Kidney (tissue), 14 donors: ENCODE measurements around the gene UBALD2. TPM values are rescaled to one million over a fixed set of nuclear protein-coding genes. Genes with fewer than 3 reads are reported as not detected.
"Not testable (repeated sequence)": the region's sequence is repeated elsewhere in the genome, so short reads cannot be mapped to it uniquely, and the experiment has no call there.

Experiments used
- DNase-seq, 5 donors: peaks; one replicate each; pipeline ENCODE4 v3.0.0-alpha.2; 2013 to 2020
- FAIRE-seq: peaks from 2 replicates; lab custom pipeline; 2012; peaks lifted over from hg19 to GRCh38; lab: Jason Lieb, UNC
- H3K27ac ChIP-seq, 2 donors: one replicate each; pipeline ENCODE4 v1.7.0; 2013; ENCODE audit warnings: low read depth in 2 of 2, low read length in 2 of 2, inconsistent platforms in 1 of 2
- H3K27me3 ChIP-seq: one replicate; pipeline ENCODE4 v1.7.1; 2013; ENCODE audit warnings: low read length, inconsistent platforms; ENCODE audit not compliant: control insufficient read depth, insufficient read depth
- H3K36me3 ChIP-seq, 3 donors: one replicate each; pipeline versions ENCODE4 v1.7.0 to v1.7.1; 2013; ENCODE audit warnings: low read length in 3 of 3, control low read depth in 1 of 3, inconsistent platforms in 1 of 3; ENCODE audit not compliant: insufficient read depth in 3 of 3, control insufficient read depth in 2 of 3
- H3K4me1 ChIP-seq, 3 donors: one replicate each; pipeline versions ENCODE4 v1.7.0 to v1.7.1; 2013; ENCODE audit warnings: low read length in 3 of 3, inconsistent platforms in 1 of 3, low read depth in 1 of 3; ENCODE audit not compliant: control insufficient read depth in 2 of 3, insufficient read depth in 2 of 3
- H3K4me3 ChIP-seq, 3 donors: one replicate each; pipeline versions ENCODE4 v1.7.0 to v1.8.1; 2013; ENCODE audit warnings: low read length in 3 of 3, control low read depth in 1 of 3, inconsistent platforms in 1 of 3
- H3K9ac ChIP-seq, 3 donors: one replicate each; pipeline versions ENCODE4 v1.7.0 to v1.7.1; 2013; ENCODE audit warnings: low read length in 3 of 3, control low read depth in 1 of 3, inconsistent platforms in 1 of 3
- H3K9me3 ChIP-seq, 3 donors: one replicate each; pipeline versions ENCODE4 v1.7.0 to v1.7.1; 2013; ENCODE audit warnings: low read length in 3 of 3, control low read depth in 1 of 3, inconsistent platforms in 1 of 3; ENCODE audit not compliant: control insufficient read depth in 2 of 3, insufficient read depth in 1 of 3
- CTCF ChIP-seq: IDR thresholded peaks from 3 replicates; pipeline ENCODE4 v1.5.1; 2012; ENCODE audit warnings: mild to moderate bottlenecking, moderate library complexity, borderline replicate concordance; ENCODE audit not compliant: insufficient read depth; ENCODE audit errors: extremely low read depth
- intact Hi-C: fragments of 100-400 bp; cut with DNase I; formaldehyde crosslinking; loops from one replicate; pipeline ENCODE4 v1.11.1; 2022
- polyA plus RNA-seq: library from polyadenylated mRNA; stranded (reverse); fragments of 350-450 nt; fragmentation: Illumina TruSeq; extraction: RNeasy Lipid Tissue Mini Kit (QIAGEN cat#74804); gene quantifications from one replicate; pipeline ENCODE4 v1.2.3, GENCODE V29; 2014; ENCODE audit warnings: low read depth, low replicate concordance; ENCODE audit not compliant: insufficient read depth
- total RNA-seq: library from RNA; stranded (reverse); fragmentation: NEBNext Ultra II Directional; extraction: Animal tissue kit (Norgen Biotek cat#: 25700); gene quantifications from one replicate; pipeline ENCODE4 v1.2.1, GENCODE V29; 2021
- donor health status: control.
- donor health status: control.
- donor health status: control.
- donor health status: control.
- donor health status: control.
- donor health status: DM: yes; HTN: yes; CAD: no.
- donor health status: Normal renal cell carcinoma (clear cell type).

UBALD2 gene
- total and polyA plus RNA-seq, 2 donors from 2014 or later: 54.3 to 59.1 TPM

DNA sequence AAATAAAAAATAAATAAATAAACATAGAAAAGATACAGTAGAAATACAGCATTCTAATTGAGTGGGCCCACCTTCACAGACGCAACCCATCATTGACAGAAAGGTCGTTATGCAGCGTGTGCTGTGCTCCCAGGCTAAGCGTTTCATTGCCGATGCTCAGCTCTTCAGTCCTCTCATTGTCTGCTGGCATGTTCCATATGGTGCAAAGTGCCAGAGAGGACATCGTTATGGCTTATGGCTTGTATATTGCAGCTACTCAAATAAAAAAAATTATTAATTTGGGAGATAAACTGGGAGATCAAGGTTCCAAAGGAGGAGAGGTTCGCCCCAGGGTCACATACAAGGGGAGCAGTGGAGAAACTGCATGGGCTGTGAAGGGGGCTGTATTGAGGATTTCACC lies 11.3 kb upstream of the UBALD2 start:
- H3K4me3 ChIP-seq: no peak overlapping the region
- peaks cover 10 to 23% (median 20%) of the 10 kb centered on the region in 3 donors for H3K4me1 ChIP-seq
- intact Hi-C loops: no loop called here
- H3K27me3 ChIP-seq: no peaks in the 10 kb centered on the region
- FAIRE-seq: no peak
- TF ChIP-seq CTCF: no peak
- H3K36me3 ChIP-seq: no peaks in the 10 kb centered on the region
- no peaks in the 10 kb centered on the region for H3K9me3 ChIP-seq
- H3K27ac ChIP-seq: no peak overlapping the region
- H3K9ac ChIP-seq: no peak overlapping the region
- peak in 2 of 5 donors; percentile 18 to 33 for DNase-seq

- FAIRE-seq (no peak), DNase-seq (peak in 1 of 5 donors; percentile 7)
- Histone ChIP-seq H3K4me1 (peaks cover 10 to 23% (median 20%) of the 10 kb centered on the region in 3 donors), H3K9ac (no peak overlapping the region), H3K27ac (no peak overlapping the region), H3K36me3 (no peaks in the 10 kb centered on the region), H3K27me3 (no peaks in the 10 kb centered on the region), H3K4me3 (no peak overlapping the region), H3K9me3 (no peaks in the 10 kb centered on the region)
- intact Hi-C loops: no loop called here
- no peak for TF ChIP-seq CTCF
Observed at GRCh38 chr17:76254275-76254674, 10.9 kb upstream of the UBALD2 start.

DNA sequence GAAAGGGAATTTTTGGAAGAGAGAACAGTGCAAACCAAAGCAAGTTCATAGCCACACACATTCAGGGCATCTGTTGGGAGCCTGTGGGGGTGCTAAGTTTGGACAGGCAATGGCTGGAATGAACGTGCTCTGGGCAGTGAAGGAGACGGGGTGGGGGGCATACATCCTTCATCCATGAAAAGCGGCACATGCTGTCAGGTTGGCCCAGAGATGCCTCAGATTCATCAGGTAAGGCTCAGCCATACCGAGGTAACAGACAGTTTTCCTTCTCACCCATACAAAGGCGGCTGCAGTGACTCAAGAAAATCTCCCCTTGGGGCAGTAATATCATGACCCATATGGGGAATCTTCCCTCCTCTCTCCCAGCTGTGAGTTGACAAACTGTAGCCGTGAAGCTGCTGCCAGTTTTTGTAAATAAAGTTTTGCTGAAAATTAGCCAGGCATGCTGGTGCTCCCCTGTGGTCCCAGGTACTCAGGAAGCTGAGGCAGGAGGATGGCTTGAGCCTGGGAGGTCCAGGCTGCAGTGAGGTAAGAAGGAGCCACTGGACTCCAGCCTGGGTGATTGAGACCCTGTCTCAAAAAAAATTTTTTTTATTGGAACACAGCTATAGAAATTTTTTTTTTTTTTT lies 9.2 kb upstream of the UBALD2 start:
- intact Hi-C loops: no loop called here
- peaks cover 10 to 20% (median 20%) of the 10 kb centered on the region in 3 donors for H3K4me1 ChIP-seq
- no peak overlapping the region for H3K4me3 ChIP-seq
- no peaks in the 10 kb centered on the region for H3K9me3 ChIP-seq
- DNase-seq (peak in 2 of 5 donors; percentile 23 to 50), FAIRE-seq (no peak)
- no peaks in the 10 kb centered on the region for H3K27me3 ChIP-seq
- no peak overlapping the region for H3K27ac ChIP-seq
- TF ChIP-seq CTCF: no peak
- no peaks in the 10 kb centered on the region for H3K36me3 ChIP-seq
- no peak overlapping the region for H3K9ac ChIP-seq

- H3K27ac ChIP-seq, H3K36me3 ChIP-seq, H3K4me3 ChIP-seq, H3K9me3 ChIP-seq, intact Hi-C loops, FAIRE-seq, H3K27me3 ChIP-seq, H3K9ac ChIP-seq: not testable (repeated sequence)
- peak in 2 of 5 donors; percentile 19 to 27 for DNase-seq
- peaks cover 10 to 19% (median 18%) of the 10 kb centered on the region in 3 donors for H3K4me1 ChIP-seq
Observed at GRCh38 chr17:76256430-76257050, 8.6 kb upstream of the UBALD2 start.
